Right lobe of liver (tissue), 4 donors: ENCODE measurements around the gene PDSS1.

Experiments
- POLR2A ChIP-seq: fragments of 450-650 bp; IDR thresholded peaks from one replicate; pipeline ENCODE4 v1.6.1; 2017; ENCODE audit warnings: antibody characterized with exemption, mild to moderate bottlenecking
- TF ChIP-seq, protein P1 (sequence below), 4 donors: fragments of 200-600 bp in 3 of 4; fragments of 450-650 bp in 1 of 4; IDR thresholded peaks; one replicate each; pipeline versions ENCODE4 v1.5.1 to v1.8.0; 2016 to 2022; ENCODE audit warnings: antibody characterized with exemption in 4 of 4, mild to moderate bottlenecking in 2 of 4
- donor health status: DM: no; HTN: no; CAD: no.
- donor health status: DM: no; HTN: no; CAD: no.
- donor health status: DM: no; HTN: yes; CAD: no.

DNA sequence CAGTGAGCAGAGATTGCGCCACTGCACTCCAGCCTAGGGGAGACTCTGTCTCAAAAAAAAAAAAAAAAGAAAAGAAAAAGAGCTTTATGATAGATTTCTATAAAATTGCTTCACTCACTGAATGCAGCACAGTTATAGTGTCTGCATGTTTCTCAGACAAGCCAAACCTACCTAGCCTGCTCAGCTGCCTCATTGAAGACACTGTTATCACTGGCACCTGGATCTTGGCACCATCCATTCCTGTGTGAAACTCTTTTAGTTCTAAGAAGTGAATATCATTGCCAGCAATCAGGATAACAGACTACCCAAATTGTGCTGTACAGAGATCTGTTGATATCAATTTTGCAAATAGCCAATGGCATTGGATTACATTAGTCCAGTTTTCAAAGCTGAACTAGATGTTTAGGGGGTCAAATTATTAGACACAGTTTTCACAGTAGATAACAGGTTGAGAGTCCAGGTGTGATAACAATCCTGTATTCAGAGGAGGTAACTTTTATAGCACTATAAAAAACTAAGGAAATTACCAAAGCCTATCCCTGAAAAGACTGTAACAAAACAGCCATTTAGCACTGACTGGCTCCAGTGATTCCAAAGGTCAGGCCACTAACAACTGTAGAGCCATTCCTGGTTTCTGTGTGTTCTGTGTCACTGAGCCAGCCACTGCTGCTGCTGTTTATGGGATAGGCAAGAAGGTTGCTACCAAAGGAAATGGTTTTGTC lies 17.1 kb downstream of the PDSS1 start:
- no peak for TF ChIP-seq POLR2A
- TF ChIP-seq, protein P1, sequence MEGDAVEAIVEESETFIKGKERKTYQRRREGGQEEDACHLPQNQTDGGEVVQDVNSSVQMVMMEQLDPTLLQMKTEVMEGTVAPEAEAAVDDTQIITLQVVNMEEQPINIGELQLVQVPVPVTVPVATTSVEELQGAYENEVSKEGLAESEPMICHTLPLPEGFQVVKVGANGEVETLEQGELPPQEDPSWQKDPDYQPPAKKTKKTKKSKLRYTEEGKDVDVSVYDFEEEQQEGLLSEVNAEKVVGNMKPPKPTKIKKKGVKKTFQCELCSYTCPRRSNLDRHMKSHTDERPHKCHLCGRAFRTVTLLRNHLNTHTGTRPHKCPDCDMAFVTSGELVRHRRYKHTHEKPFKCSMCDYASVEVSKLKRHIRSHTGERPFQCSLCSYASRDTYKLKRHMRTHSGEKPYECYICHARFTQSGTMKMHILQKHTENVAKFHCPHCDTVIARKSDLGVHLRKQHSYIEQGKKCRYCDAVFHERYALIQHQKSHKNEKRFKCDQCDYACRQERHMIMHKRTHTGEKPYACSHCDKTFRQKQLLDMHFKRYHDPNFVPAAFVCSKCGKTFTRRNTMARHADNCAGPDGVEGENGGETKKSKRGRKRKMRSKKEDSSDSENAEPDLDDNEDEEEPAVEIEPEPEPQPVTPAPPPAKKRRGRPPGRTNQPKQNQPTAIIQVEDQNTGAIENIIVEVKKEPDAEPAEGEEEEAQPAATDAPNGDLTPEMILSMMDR (IDR thresholded peaks at IDR 0.05): no peak
